Fibroblast of lung (primary cell): Measurements from ENCODE around the gene MYO7A. TPM values are rescaled to one million over a fixed set of nuclear protein-coding genes. Genes with fewer than 3 reads are reported as not detected.

ENCODE experiments used
- DNase-seq, 2 donors: peaks; one replicate each; pipeline versions ENCODE4 v3.0.0 to v3.0.0-alpha.2; 2010; ENCODE audit warnings: low read depth in 2 of 2
- H2AFZ ChIP-seq: 2 replicates; pipeline ENCODE4 v1.5.1; 2012; ENCODE audit warnings: low read length, control low read depth, inconsistent platforms
- H3K27ac ChIP-seq: 2 replicates; pipeline ENCODE4 v1.5.1; 2011; ENCODE audit warnings: low read length, control low read depth; ENCODE audit not compliant: insufficient read depth
- H3K27me3 ChIP-seq: 2 replicates; pipeline ENCODE4 v1.5.1; 2011; ENCODE audit warnings: mild to moderate bottlenecking, low read length; ENCODE audit not compliant: control insufficient read depth, insufficient read depth
- H3K36me3 ChIP-seq: 2 replicates; pipeline ENCODE4 v1.5.1; 2011; ENCODE audit warnings: low read length; ENCODE audit not compliant: control insufficient read depth, insufficient read depth
- H3K4me1 ChIP-seq: 2 replicates; pipeline ENCODE4 v1.5.1; 2011; ENCODE audit warnings: low read length; ENCODE audit not compliant: control insufficient read depth, insufficient read depth; ENCODE audit errors: extremely low read depth
- H3K4me2 ChIP-seq: 2 replicates; pipeline ENCODE4 v1.5.1; 2011; ENCODE audit warnings: low read length, control low read depth; ENCODE audit not compliant: insufficient read depth; ENCODE audit errors: extremely low read depth
- H3K4me3 ChIP-seq, 4 experiments: fragments of 200-600 bp in 1 of 4; sonication (generic) in 1 of 4; replicated peaks in 1 of 4; 2 replicates each; pipeline ENCODE4 v1.5.1; 2011 to 2016; ENCODE audit warnings: low read length in 4 of 4, low read depth in 3 of 4, mild to moderate bottlenecking in 3 of 4, control low read depth in 2 of 4, inconsistent platforms in 1 of 4, mixed read lengths in 1 of 4; ENCODE audit not compliant: insufficient read depth in 1 of 4; ENCODE audit errors: control extremely low read depth in 1 of 4
- H3K79me2 ChIP-seq: 2 replicates; pipeline ENCODE4 v1.5.1; 2012; ENCODE audit warnings: mild to moderate bottlenecking, low read length, inconsistent platforms; ENCODE audit not compliant: control insufficient read depth, insufficient read depth
- H3K9ac ChIP-seq: 2 replicates; pipeline ENCODE4 v1.5.1; 2011; ENCODE audit warnings: mild to moderate bottlenecking, low read length, control low read depth; ENCODE audit not compliant: insufficient read depth
- H3K9me3 ChIP-seq: 2 replicates; pipeline ENCODE4 v1.5.1; 2012; ENCODE audit warnings: low read depth, low read length; ENCODE audit not compliant: control insufficient read depth, insufficient read depth
- H4K20me1 ChIP-seq: 2 replicates; pipeline ENCODE4 v1.5.1; 2011; ENCODE audit warnings: low read length; ENCODE audit not compliant: control insufficient read depth, insufficient read depth; ENCODE audit errors: extremely low read depth
- EZH2 ChIP-seq: IDR thresholded peaks from 2 replicates; pipeline ENCODE4 v1.5.1; 2012; ENCODE audit warnings: low read length, control low read depth, mild to moderate bottlenecking; ENCODE audit errors: missing control alignments
- polyA plus RNA-seq, 2 donors: library from polyadenylated mRNA; depleted of rRNA in 1 of 2; stranded (reverse) in 1 of 2; unstranded in 1 of 2; fragments of >200 nt; gene quantifications; 2 replicates each; pipeline ENCODE4 v1.2.1, GENCODE V29; 2011 to 2012; ENCODE audit warnings: missing spikeins in 1 of 2
- total RNA-seq: library from RNA; depleted of rRNA; stranded (reverse); fragments of >200 nt; gene quantifications from 2 replicates; pipeline ENCODE4 v1.2.1, GENCODE V29; 2014
- TF ChIP-seq, protein P1 (sequence below), 2 donors: IDR thresholded peaks in 1 of 2; conservative IDR thresholded peaks in 1 of 2; 1 replicate in 1 of 2; 2 replicates in 1 of 2; pipeline ENCODE4 v1.5.1; 2011 to 2012; ENCODE audit warnings: low read length in 2 of 2, control low read depth in 1 of 2, inconsistent platforms in 1 of 2, low read depth in 1 of 2, mild to moderate bottlenecking in 1 of 2

Gene MYO7A
- total and polyA plus RNA-seq, 2 donors (not counting 1 experiment from before 2014, with no cell fraction given), result 0.01 to 0.33 TPM

DNA sequence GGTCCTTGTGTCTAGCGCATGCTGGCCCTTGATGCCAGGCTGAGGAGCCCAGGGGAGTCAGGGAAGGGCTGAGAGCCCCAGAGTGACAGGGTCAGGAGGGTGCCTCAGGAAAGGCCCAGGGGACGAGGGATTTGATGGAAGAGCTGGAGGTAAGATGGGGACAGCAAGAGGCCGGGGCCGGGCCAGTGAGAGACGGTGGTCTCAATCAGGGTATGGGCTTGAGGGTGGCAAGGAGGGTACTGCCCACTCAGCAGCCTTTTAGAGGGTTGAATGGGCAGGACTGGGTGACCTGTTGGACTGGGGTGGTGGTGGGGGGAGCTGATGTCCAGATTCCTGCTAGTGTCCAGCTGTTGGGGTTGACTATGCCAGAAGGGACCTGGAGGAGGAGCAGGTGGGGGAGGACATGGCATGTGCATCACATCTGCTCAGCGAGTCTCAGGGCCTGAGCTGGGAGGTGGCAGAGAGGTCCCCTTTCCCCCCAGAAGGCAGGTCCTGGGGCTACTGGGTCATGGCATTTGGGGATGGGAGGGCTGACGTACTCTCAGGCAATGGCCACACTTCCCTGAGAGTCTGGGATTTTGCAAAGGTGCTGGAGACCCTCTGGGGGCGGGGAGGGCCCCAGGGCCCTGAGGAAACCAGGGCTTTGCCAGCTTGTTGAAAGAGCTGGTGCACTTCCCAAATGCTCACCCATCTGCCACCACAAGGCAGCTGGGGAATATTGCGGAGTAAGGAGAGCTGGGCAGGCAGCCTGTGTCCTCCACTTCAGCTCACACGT lies 18.4 kb downstream of the MYO7A start:
- H3K27me3 ChIP-seq, result no peaks in the 10 kb centered on the region
- no peaks in the 10 kb centered on the region for H4K20me1 ChIP-seq
- no peak overlapping the region for H2AFZ ChIP-seq
- no peaks in the 10 kb centered on the region for H3K36me3 ChIP-seq
- H3K9me3 ChIP-seq, result no peaks in the 10 kb centered on the region
- H3K4me3 ChIP-seq, result no peak overlapping the region
- H3K9ac ChIP-seq, result no peak overlapping the region
- H3K79me2 ChIP-seq, result no peaks in the 10 kb centered on the region
- H3K4me2 ChIP-seq, result no peak overlapping the region
- TF ChIP-seq, protein P1, sequence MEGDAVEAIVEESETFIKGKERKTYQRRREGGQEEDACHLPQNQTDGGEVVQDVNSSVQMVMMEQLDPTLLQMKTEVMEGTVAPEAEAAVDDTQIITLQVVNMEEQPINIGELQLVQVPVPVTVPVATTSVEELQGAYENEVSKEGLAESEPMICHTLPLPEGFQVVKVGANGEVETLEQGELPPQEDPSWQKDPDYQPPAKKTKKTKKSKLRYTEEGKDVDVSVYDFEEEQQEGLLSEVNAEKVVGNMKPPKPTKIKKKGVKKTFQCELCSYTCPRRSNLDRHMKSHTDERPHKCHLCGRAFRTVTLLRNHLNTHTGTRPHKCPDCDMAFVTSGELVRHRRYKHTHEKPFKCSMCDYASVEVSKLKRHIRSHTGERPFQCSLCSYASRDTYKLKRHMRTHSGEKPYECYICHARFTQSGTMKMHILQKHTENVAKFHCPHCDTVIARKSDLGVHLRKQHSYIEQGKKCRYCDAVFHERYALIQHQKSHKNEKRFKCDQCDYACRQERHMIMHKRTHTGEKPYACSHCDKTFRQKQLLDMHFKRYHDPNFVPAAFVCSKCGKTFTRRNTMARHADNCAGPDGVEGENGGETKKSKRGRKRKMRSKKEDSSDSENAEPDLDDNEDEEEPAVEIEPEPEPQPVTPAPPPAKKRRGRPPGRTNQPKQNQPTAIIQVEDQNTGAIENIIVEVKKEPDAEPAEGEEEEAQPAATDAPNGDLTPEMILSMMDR (conservative IDR thresholded peaks at IDR 0.05 in 1 of 2, IDR thresholded peaks at IDR 0.05 in 1 of 2; ENCODE audit: low read depth in 1 of 2, low read length in 2 of 2), result no peak
- TF ChIP-seq EZH2, result no peak
- H3K27ac ChIP-seq, result no peak overlapping the region
- no peak for DNase-seq
- H3K4me1 ChIP-seq, result no peaks in the 10 kb centered on the region

DNA sequence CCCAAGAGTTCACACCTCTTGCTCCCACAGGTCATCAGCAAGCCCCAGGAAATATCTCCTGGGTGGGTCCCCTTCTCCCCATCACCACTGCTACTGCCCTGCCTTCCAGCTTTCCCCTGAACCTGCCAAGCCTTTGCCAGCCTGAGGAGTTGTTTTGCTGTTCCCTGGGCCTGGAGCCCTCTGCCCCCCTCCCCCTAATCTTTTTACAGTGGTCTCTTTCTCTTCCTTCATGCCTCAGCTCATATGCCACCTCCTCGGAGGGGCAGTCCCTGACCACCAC lies 18.9 kb downstream of the MYO7A start:
- Histone ChIP-seq H3K27me3 (no peaks in the 10 kb centered on the region), H3K27ac (no peak overlapping the region), H3K9me3 (no peaks in the 10 kb centered on the region), H3K9ac (no peak overlapping the region), H3K36me3 (no peaks in the 10 kb centered on the region), H2AFZ (no peak overlapping the region), H3K4me2 (no peak overlapping the region), H3K4me3 (no peak overlapping the region), H3K4me1 (no peaks in the 10 kb centered on the region), H3K79me2 (no peaks in the 10 kb centered on the region), H4K20me1 (no peaks in the 10 kb centered on the region)
- no peak for TF ChIP-seq EZH2
- TF ChIP-seq, protein P1 (conservative IDR thresholded peaks at IDR 0.05 in 1 of 2, IDR thresholded peaks at IDR 0.05 in 1 of 2; ENCODE audit: low read depth in 1 of 2, low read length in 2 of 2), result no peak
- no peak for DNase-seq

DNA sequence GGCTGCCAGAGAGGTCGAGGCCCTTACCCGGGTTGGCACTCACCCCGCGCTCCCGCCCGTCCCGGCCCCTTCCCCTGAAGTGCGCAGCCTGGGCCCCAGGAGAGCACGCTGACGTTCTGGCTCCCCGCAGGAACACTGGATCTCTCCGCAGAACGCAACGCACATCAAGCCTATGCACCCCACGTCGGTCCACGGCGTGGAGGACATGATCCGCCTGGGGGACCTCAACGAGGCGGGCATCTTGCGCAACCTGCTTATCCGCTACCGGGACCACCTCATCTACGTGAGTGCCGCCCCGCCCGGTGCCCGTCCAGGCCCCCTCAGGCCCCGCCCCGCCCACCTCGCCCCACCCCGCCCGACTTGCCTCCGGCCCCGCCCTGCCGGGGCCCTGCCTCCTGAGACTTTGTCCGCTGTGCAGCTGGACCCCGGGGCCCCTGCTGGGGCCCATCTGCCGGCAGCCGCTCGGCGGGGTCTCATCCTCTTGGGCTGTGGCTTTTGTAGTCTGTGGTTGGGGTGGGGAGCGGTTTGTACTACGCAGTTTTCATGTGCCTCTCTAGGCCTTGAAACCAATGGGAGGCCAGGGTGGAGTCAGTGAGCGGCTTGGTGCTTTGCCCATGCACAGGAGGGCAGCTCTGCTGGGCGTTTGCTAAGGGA lies 19.7 kb downstream of the MYO7A start:
- no peaks in the 10 kb centered on the region for H3K9me3 ChIP-seq
- no peaks in the 10 kb centered on the region for H4K20me1 ChIP-seq
- H3K27me3 ChIP-seq, result no peaks in the 10 kb centered on the region
- no peaks in the 10 kb centered on the region for H3K4me1 ChIP-seq
- H3K4me3 ChIP-seq, result peak overlapping the region in 1 of 4 experiments; percentile 28
- TF ChIP-seq EZH2, result no peak
- TF ChIP-seq, protein P1 (conservative IDR thresholded peaks at IDR 0.05 in 1 of 2, IDR thresholded peaks at IDR 0.05 in 1 of 2; ENCODE audit: low read depth in 1 of 2, low read length in 2 of 2), result no peak
- H3K9ac ChIP-seq, result no peak overlapping the region
- H3K36me3 ChIP-seq, result no peaks in the 10 kb centered on the region
- H3K27ac ChIP-seq, result no peak overlapping the region
- H3K79me2 ChIP-seq, result no peaks in the 10 kb centered on the region
- no peak overlapping the region for H2AFZ ChIP-seq
- H3K4me2 ChIP-seq, result no peak overlapping the region
- DNase-seq, result peak; percentile 22 to 28
